ENCODE measurements around the gene TNNI3K.

DNA sequence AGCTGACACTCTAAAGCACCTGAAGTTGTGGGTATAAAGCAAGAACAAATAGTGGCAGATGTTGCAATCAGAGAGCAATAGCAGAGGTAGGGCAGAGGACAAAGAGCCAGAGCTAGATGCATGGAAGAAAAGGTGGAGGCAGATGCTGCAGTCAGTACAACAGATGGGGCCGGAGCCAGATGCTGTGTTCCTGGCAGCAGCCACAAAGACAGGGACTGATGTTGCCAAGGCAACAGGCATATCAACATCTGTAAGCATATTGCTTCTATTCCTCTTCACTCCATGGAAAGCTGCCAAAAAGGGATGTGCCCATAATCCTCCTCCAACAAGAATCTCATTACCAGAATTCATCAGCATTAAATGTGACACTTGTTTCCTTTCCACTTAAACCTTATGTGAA, 108.0 kb downstream of the TNNI3K start:
- TF ChIP-seq, protein P1, sequence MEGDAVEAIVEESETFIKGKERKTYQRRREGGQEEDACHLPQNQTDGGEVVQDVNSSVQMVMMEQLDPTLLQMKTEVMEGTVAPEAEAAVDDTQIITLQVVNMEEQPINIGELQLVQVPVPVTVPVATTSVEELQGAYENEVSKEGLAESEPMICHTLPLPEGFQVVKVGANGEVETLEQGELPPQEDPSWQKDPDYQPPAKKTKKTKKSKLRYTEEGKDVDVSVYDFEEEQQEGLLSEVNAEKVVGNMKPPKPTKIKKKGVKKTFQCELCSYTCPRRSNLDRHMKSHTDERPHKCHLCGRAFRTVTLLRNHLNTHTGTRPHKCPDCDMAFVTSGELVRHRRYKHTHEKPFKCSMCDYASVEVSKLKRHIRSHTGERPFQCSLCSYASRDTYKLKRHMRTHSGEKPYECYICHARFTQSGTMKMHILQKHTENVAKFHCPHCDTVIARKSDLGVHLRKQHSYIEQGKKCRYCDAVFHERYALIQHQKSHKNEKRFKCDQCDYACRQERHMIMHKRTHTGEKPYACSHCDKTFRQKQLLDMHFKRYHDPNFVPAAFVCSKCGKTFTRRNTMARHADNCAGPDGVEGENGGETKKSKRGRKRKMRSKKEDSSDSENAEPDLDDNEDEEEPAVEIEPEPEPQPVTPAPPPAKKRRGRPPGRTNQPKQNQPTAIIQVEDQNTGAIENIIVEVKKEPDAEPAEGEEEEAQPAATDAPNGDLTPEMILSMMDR (IDR thresholded peaks at IDR 0.05; ENCODE audit: low read length): no peak
- TF ChIP-seq EZH2 (IDR thresholded peaks at IDR 0.05; ENCODE audit: borderline replicate concordance, low read length): no peak

All from OCI-LY1 (cell line).